Measurements from ENCODE around the gene FGD2. TPM values are rescaled to one million over a fixed set of nuclear protein-coding genes. Genes with fewer than 3 reads are reported as not detected.

Gene FGD2
- total and polyA plus RNA-seq, 11 donors = 1.4 to 45.8 (median 4.9) TPM

- DNase-seq (no peak), ATAC-seq (no peak)
- no peak overlapping the region for H3K4me3 ChIP-seq
- H3K36me3 ChIP-seq = peaks cover 0 to 68% (median 0%) of the 10 kb centered on the region in 9 donors
- H3K4me1 ChIP-seq = peaks cover 0 to 25% (median 14%) of the 10 kb centered on the region in 12 donors
- H3K27me3 ChIP-seq = no peaks in the 10 kb centered on the region
- intact Hi-C loops (cut with DNase I) = loop anchor here in 3 of 10 donors (1.0 to 10.0 kb wide), 4 partner anchors 27 to 183 kb away; partner anchors contain the start of gene PIM1 (in 1 of the 3)
- no peak overlapping the region for H3K27ac ChIP-seq
- no peaks in the 10 kb centered on the region for H3K9me3 ChIP-seq
- 66 to 80% (median 74%) methylated on average over 13 to 14 of the region's 14 CpGs for WGBS, 4 donors
- TF ChIP-seq CTCF (IDR thresholded peaks at IDR 0.05) = peak in 3 of 12 donors; percentile 8 to 22 (median 18)
- no peak for TF ChIP-seq POLR2A (IDR thresholded peaks at IDR 0.05)
These were observed 16.1 kb downstream of the FGD2 start for GRCh38 chr6:37021356-37022129.

GRCh38 chr6:37022135-37022863 lies 16.8 kb downstream of the FGD2 start:
- no peak overlapping the region for H3K27ac ChIP-seq
- H3K4me1 ChIP-seq = peaks cover 0 to 25% (median 14%) of the 10 kb centered on the region in 12 donors
- no peak overlapping the region for H3K4me3 ChIP-seq
- no peaks in the 10 kb centered on the region for H3K9me3 ChIP-seq
- no peak for ATAC-seq
- no peaks in the 10 kb centered on the region for H3K27me3 ChIP-seq
- DNase-seq = no peak
- TF ChIP-seq POLR2A (IDR thresholded peaks at IDR 0.05) = no peak
- TF ChIP-seq CTCF (IDR thresholded peaks at IDR 0.05) = no peak
- intact Hi-C loops (cut with DNase I) = loop anchor here in 2 of 10 donors (10.0 kb wide), 2 partner anchors 153 to 183 kb away; partner anchors contain the start of gene PIM1 (in 1 of the 2)
- H3K36me3 ChIP-seq = peaks cover 0 to 71% (median 0%) of the 10 kb centered on the region in 9 donors
- 95 to 97% (median 96%) methylated on average over 16 to 17 of the region's 17 CpGs for WGBS, 4 donors

- Histone ChIP-seq H3K27me3 (no peaks in the 10 kb centered on the region), H3K27ac (no peak overlapping the region), H3K4me1 (peaks cover 0 to 16% (median 0%) of the 10 kb centered on the region in 12 donors), H3K4me3 (no peak overlapping the region), H3K36me3 (peaks cover 0 to 73% (median 0%) of the 10 kb centered on the region in 9 donors), H3K9me3 (no peaks in the 10 kb centered on the region)
- ATAC-seq (no peak), DNase-seq (no peak)
- TF ChIP-seq CTCF (IDR thresholded peaks at IDR 0.05) (no peak), POLR2A (IDR thresholded peaks at IDR 0.05) (no peak)
- 77 to 83% (median 82%) methylated on average over 15 of the region's 15 CpGs for WGBS, 4 donors
- intact Hi-C loops (cut with DNase I) = loop anchor here in 6 of 10 donors (5.0 to 10.0 kb wide), 6 partner anchors 148 to 188 kb away; partner anchors contain the start of gene PIM1 (in 4 of the 6)
These were observed 19.3 kb downstream of the FGD2 start for GRCh38 chr6:37024656-37025337.
